NCI-H1048 (cell line): ENCODE measurements around the gene TANC1.

Experiments used
- DNase-seq: peaks from one replicate; lab custom pipeline; 2025; lab: John Stamatoyannopoulos, UW

The TANC1 gene

DNA sequence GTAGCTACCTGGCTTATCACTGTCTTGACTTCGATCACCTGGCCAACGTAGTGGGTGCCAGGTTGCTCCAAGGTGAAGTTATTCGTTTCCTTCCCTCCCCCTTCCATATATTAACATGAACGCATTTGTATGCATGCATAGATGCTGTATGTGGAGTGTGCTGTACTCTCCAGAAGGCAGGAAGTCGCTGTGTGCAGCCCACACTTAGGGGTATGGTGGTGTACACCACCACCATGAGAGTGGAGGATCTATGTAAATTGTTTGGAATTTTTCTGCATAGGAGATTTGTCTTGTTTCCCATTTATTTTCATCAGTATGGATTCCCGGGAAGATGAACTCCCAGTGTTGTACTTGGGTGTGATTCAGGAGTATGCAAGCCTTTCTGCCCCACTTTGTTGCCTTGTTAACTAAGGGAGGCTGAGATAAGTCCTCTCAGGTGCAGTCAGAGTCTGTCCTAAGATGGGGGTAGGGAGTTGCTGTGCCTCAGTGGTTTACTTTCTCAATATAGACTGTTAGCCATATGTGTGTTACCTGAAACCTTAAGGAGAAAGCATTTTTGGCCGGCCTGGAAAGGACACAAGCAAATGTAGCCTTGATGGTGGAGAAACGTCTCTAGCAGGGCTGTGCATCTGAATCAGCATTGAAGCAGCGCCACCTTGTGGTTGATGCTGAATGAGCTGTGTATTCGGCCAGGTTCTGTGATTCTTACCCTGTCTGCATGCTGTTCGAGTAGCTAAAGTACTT, 149.8 kb downstream of the TANC1 start:
- DNase-seq = peak; percentile 49

DNA sequence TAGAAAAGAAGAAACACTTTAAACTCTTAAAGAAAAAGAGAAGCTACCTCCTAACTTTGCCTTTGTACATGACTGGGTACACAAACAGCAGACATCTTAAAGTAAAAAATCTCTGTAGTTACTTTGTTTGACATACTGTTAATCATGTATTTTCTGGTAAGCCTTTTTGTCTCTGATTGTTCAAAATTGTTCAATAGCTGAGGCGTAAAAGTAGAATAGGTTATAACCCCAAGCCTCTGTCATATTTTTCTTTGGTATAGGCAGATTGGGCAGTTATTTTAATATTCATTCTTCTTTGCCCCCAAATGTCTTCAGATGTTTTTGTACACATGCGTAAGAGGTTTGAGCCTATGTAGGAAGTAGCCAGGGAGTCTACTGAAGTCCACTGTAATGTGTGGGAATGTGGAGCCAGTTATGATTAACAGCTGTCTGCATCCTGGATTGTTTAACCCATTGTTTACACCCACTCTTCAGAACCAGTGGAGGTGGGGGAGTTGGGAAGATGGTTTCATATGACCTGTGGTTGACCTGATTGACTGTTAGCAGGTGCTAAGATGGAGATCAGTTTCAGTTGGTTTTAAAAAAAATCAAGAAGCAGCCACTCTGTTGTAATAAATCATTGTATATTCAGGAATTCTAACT, 150.5 kb downstream of the TANC1 start:
- no peak for DNase-seq

DNA sequence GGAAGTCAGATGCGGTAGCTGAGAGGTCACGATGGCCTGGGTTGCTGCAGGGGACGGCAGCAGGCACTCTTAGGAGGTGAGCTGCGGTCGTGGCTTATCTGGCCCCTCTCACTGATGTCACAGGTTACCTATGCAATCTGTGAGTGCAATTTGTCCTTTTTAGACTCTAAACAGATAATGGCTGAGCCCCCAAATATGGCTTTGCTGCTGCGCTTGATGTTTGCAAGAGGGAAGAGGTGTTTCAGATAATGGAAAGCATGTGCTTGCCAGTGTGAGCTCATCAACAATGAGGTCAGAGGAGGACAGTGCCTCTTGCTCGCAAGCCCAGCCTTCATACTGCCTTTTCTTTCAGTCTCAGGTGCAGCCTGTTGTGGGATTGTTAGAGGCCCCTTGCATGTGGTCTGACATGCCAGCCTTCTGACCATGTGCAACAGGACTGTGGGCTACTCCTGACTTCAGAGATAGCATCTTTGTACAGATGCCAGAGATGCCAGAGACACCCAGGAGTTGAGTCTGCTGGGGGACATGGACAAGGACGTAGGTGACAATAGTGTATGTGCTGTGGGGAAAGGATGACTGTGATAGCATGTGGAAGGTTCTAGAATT, 151.3 kb downstream of the TANC1 start:
- no peak for DNase-seq

DNA sequence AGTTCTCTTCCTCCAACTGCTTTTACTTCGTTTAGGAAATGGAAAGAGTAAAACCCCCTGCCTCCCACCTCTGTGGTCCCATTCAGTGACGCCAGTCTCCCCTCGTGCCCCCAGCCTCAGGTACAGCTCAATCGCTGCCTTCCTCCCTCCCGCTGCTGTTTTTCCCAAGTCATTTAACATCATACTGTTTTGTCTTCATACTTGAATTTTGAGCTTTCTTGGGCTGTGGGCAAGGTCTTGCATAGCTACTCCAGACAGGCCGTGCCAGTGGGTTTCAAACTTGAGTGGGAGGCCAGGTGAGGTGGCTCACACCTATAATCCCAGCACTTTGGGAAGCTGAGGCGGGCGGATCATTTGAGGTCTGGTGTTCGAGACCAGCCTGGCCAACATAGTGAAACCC, 155.3 kb downstream of the TANC1 start:
- no peak for DNase-seq

DNA sequence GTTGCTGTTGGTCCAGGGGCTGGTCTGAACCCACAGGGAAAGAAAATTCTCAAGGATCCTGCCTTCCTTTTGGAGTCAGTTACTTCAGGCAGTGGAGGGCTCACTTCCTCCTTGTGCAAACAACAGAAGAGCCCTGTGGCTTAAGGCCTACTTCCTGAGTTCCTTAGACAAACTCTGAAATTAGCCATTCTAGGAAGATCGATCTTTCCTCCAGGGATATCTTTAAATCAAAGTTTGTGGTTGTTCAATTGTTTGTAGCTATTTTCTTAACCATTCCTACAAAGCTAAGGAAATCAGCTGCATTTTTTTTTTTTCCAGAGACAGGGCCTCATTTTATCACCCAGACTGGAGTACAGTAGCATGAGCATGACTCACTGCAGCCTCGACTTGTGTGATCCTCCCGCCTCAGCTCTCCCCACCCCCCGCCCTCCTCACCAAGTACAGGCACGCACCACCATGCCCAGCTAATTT, 156.0 kb downstream of the TANC1 start:
- no peak for DNase-seq

DNA sequence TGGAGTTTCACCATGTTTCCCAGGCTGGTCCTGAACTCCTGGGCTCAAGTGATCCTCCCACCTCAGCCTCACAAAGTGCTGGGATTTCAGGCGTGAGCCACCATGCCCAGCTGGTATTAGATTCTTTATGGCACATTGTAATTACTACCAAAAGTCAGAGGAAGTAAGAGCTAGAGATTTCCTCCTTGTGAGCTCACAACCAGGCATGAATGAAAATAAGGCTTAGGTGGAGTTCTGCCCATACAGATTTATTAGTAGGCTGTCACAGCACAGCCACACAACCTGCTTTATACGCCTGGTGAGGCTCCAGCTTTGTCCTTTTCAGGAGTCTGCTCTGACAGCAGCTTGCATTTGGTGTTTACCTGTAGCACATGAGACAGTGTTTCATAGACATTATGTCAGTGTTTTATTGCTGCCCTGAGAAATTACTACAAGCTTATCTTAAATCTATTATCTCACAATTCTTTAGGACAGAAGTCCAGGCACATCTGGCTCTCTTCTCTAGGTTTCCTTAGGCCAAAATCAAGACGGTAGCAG, 156.6 kb downstream of the TANC1 start:
- no peak for DNase-seq

DNA sequence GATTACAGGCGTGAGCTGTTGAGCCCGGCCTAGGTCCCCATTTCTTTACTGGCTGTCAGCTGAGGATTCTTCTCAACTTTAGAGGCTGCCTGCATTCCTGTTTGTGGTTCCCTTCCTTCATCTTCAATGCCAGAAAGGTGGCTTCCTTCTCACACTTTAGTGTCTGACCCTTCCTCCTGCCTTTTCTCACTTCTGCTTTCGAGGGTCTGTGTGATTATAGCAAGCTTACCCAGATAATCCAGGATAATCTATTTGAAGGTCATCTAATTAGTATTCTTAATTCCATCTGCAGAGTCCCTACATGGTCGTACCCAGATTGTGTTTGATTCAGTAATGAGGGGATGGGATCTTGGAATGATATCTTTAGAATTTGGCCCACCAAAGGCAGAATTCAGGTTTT, 157.4 kb downstream of the TANC1 start:
- DNase-seq = no peak

DNA sequence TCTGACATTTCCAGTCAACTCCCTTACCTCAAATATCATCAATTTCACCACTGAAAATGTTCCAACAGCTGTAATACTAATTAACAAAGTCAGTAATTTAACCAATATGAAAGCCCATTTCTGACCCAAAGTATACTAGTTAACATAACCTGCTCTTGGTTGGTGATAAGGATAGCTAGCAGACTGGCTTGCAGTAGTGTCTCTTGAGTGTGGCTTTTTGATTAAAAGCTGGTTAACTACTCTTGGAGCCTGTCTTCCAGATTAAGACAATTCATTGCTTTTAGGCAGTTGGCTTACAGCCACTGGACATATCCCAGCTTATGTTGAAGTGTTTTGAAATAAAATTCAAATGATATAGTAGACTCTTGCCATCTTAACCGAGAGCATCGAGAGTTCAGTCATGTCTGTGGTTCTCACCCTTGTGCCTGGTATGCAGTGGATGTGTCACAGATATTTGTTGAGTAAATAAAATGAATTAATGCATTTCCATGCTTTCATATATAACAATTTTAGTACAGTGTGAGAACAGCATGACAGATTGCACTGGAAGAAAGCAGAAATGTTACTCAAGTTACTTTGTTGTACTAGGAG, 158.1 kb downstream of the TANC1 start:
- DNase-seq = no peak

DNA sequence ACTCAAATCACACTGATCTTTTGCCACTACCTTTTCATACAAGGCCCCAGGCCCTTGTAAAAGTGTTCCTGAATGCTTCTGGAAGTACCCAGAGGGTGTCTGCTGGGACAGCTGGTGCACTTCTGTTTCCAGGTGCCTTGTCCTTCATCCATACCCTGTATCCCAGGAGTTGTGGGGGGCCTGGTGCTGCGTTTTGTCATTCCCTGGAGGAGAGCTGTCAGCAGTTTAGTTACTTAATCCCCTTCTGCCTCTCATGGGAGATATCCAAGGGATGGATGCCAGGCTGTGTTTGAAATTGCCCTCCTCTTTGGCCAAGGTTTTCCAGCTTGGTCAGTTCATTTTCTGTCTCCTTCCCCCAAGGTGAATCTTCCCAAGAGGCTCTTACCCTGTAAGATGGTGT, 159.8 kb downstream of the TANC1 start:
- DNase-seq = no peak

GRCh38 chr2:159129269-159129668, 160.8 kb downstream of the TANC1 start:
- no peak for DNase-seq

DNA sequence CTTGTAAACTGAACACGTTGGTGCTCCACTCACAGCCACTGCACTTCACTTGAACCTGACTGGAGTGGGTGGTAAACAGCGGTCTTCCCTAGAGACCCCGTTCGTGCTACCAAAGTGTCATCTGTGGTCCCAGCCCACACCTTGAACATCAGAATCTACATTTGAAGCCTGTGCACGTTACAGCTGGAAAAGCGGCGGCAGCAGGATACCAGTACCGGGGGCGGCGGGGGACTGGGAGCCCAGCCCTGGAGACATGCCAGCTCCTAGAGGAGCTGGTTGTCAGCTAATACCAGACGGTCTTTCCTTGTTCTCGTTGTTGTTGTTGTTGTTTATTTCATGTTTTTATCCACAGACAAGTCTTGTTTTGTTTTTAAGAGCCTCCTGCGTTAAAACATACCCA, 161.4 kb downstream of the TANC1 start:
- DNase-seq = no peak

- DNase-seq = no peak
These were observed 161.9 kb downstream of the TANC1 start for GRCh38 chr2:159130302-159130701.

DNA sequence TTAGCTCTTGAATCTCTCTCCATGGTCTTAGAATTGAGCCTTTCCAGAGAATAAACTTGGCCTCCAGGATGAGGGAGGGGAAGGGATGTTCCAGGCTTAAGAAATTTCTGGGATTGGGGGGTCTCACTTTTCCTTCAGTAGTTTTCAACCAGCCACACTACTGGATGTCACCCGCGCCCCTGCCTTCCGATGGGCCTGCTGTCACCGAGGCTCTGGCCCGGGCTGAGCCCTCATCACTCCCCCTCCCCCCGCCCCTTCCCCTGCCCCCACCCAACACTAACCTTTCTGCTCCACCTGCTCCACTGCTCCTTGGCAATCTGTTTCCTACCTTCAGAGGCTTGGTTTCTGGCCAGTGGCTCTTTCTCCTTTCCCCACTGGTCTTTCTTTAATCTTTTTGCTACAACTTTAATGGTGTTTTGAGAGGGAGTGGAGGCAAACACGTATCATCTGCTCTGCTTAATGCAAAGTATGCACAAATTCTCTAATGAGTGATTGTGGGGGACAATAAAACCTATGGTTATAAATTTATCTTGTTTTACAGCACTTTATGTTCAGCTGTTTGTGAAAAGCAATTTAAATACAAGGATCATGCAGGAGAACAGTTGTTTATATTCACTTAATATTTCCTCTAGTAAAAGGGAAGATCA, 162.9 kb downstream of the TANC1 start:
- no peak for DNase-seq

DNA sequence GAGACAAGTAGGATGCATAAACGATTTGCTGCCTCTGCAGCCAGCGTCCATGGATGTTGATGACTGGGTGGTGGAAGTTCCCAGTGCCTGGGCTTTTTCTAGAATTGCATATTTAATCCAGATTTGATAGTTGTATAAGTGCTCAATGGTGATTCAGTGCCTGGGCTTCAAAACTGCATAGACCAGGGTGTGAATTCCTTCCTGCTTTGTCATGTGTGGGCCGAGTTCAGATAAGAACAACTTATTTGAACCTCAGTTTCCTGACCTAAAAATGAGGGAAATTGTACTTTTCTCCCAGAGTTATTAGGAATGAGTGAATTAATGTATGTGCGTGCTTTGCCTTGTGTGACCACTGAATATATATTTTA, 163.5 kb downstream of the TANC1 start:
- DNase-seq = no peak

- no peak for DNase-seq
These were observed 165.4 kb downstream of the TANC1 start for GRCh38 chr2:159133797-159134196.

DNA sequence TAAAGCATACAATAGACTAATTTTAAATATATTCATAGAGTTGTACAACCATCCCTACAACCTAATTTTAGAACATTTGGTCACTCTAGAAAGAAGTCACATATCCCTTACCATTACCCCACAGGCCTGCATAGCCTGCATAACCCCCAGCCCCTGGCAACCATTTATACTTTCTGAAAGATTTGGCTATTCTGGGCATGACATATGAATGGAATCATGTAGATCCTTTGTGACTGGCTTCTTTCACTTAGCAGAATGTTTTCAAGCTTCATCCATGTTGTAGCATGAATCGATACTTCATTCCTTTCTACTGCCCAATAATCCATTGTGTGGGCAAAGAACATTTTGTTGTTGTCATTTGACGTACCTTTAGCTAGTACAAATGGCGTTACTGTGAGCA, 166.5 kb downstream of the TANC1 start:
- no peak for DNase-seq

GRCh38 chr2:159136391-159136790, 168.0 kb downstream of the TANC1 start:
- DNase-seq = no peak

GRCh38 chr2:159137511-159138241, 169.2 kb downstream of the TANC1 start:
- peak; percentile 2 for DNase-seq

- no peak for DNase-seq
These were observed 170.3 kb downstream of the TANC1 start for GRCh38 chr2:159138642-159139182.

DNA sequence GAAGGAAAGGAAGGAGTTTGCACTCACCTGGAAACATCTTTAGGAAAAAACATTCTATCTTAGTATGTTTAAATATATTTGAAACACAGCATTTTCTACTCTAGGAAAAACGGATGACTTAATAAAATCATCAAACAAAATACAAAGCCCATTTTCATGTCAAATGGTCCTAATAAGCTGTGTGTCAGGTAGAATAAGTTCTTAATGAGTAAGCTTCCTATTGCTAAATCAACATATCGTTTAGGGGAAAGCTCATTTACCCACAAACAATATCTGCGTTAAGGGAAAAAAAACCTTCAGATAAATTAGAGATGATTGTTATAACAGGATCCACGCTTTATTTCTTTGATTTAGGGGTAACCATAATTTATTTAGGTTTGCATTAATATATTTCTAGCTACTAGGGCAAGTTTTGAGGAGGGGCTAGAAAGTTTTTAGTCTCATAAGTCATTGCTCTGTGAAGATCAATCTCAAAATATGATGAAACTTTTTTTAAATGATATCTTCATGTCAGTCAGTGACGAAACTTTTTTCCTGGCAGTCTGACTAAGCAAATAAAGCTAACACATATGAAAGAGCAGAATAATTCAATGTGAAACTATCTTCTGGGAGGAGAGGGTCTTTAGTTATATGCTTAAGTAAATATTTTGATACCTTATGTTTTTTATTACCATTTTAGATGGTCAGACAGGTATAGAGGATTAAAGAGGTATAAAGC, 170.9 kb downstream of the TANC1 start:
- DNase-seq = no peak
